Measurements from ENCODE around the gene MLPH.

MLPH gene

GRCh38 chr2:237483018-237483731 is 3.9 kb upstream of the MLPH start:
- peak; percentile 5 for DNase-seq (ENCODE audit: low read depth)
- no peak for TF ChIP-seq CTCF (IDR thresholded peaks at IDR 0.05; ENCODE audit: insufficient read depth, low read depth, low read length, missing control alignments)
- H3K4me3 ChIP-seq (ENCODE audit: low read depth, low read length): no peak overlapping the region

GRCh38 chr2:237485304-237485703 is 1.7 kb upstream of the MLPH start:
- no peak for TF ChIP-seq CTCF (IDR thresholded peaks at IDR 0.05; ENCODE audit: insufficient read depth, low read depth, low read length, missing control alignments)
- H3K4me3 ChIP-seq (ENCODE audit: low read depth, low read length): no peak overlapping the region
- DNase-seq (ENCODE audit: low read depth): no peak

- no peak for TF ChIP-seq CTCF (IDR thresholded peaks at IDR 0.05; ENCODE audit: insufficient read depth, low read depth, low read length, missing control alignments)
- DNase-seq (ENCODE audit: low read depth): no peak
- H3K4me3 ChIP-seq (ENCODE audit: low read depth, low read length): no peak overlapping the region
Observed at GRCh38 chr2:237485844-237486243, 1.2 kb upstream of the MLPH start.

- no peak for TF ChIP-seq CTCF (IDR thresholded peaks at IDR 0.05; ENCODE audit: insufficient read depth, low read depth, low read length, missing control alignments)
- no peak for DNase-seq (ENCODE audit: low read depth)
- no peak overlapping the region for H3K4me3 ChIP-seq (ENCODE audit: low read depth, low read length)
Observed at GRCh38 chr2:237486334-237486818, 675 bp upstream of the MLPH start.

- no peak for DNase-seq (ENCODE audit: low read depth)
- no peak overlapping the region for H3K4me3 ChIP-seq (ENCODE audit: low read depth, low read length)
Observed at GRCh38 chr2:237487496-237487895, 445 bp downstream of the MLPH start.

GRCh38 chr2:237488295-237488694 is 1.2 kb downstream of the MLPH start:
- no peak for DNase-seq (ENCODE audit: low read depth)
- no peak overlapping the region for H3K4me3 ChIP-seq (ENCODE audit: low read depth, low read length)

More at GRCh38 chr2:237487496-237487895, 445 bp downstream of the MLPH start:
- TF ChIP-seq CTCF (IDR thresholded peaks at IDR 0.05; ENCODE audit: insufficient read depth, low read depth, low read length, missing control alignments): no peak

More at GRCh38 chr2:237488295-237488694, 1.2 kb downstream of the MLPH start:
- TF ChIP-seq CTCF (IDR thresholded peaks at IDR 0.05; ENCODE audit: insufficient read depth, low read depth, low read length, missing control alignments): no peak

Measured in GM12865 (cell line).